ENCODE measurements around the gene SRSF2.

The SRSF2 gene

GRCh38 chr17:76696763-76697701 is 40.1 kb downstream of the SRSF2 start:
- DNase-seq, result peak; percentile 77
- in situ Hi-C loops (cut with HindIII; ENCODE audit: low pct_ligation_motif_present, low sequenced_read_pairs), result no loop called here
- no peaks in the 10 kb centered on the region for H3K27me3 ChIP-seq (replicated peaks)
- TF ChIP-seq CTCF (IDR thresholded peaks at IDR 0.05; ENCODE audit: low read depth, low read length, missing control alignments), result no peak
- H3K4me3 ChIP-seq (ENCODE audit: low read depth, low read length), result no peak overlapping the region
- peak overlapping the region; percentile 79 for H3K27ac ChIP-seq
- H3K36me3 ChIP-seq (replicated peaks), result peaks cover 4% of the 10 kb centered on the region

- Histone ChIP-seq H3K27me3 (replicated peaks) (no peaks in the 10 kb centered on the region), H3K4me3 (ENCODE audit: low read depth, low read length) (no peak overlapping the region), H3K36me3 (replicated peaks) (peaks cover 4% of the 10 kb centered on the region), H3K27ac (no peak overlapping the region)
- in situ Hi-C loops (cut with HindIII; ENCODE audit: low pct_ligation_motif_present, low sequenced_read_pairs), result no loop called here
- no peak for DNase-seq
- no peak for TF ChIP-seq CTCF (IDR thresholded peaks at IDR 0.05; ENCODE audit: low read depth, low read length, missing control alignments)
Measured at GRCh38 chr17:76695059-76695831, 41.9 kb downstream of the SRSF2 start.

- TF ChIP-seq CTCF (IDR thresholded peaks at IDR 0.05; ENCODE audit: low read depth, low read length, missing control alignments), result no peak
- in situ Hi-C loops (cut with HindIII; ENCODE audit: low pct_ligation_motif_present, low sequenced_read_pairs), result no loop called here
- no peak overlapping the region for H3K4me3 ChIP-seq (ENCODE audit: low read depth, low read length)
- no peak overlapping the region for H3K27ac ChIP-seq
- no peaks in the 10 kb centered on the region for H3K27me3 ChIP-seq (replicated peaks)
- DNase-seq, result no peak
- peaks cover 13% of the 10 kb centered on the region for H3K36me3 ChIP-seq (replicated peaks)
Measured at GRCh38 chr17:76691379-76692191, 45.5 kb downstream of the SRSF2 start.

GRCh38 chr17:76690596-76691280 is 46.4 kb downstream of the SRSF2 start:
- no peak for TF ChIP-seq CTCF (IDR thresholded peaks at IDR 0.05; ENCODE audit: low read depth, low read length, missing control alignments)
- in situ Hi-C loops (cut with HindIII; ENCODE audit: low pct_ligation_motif_present, low sequenced_read_pairs), result no loop called here
- no peak overlapping the region for H3K27ac ChIP-seq
- no peaks in the 10 kb centered on the region for H3K27me3 ChIP-seq (replicated peaks)
- H3K4me3 ChIP-seq (ENCODE audit: low read depth, low read length), result no peak overlapping the region
- peaks cover 12% of the 10 kb centered on the region for H3K36me3 ChIP-seq (replicated peaks)
- DNase-seq, result no peak

GRCh38 chr17:76689859-76690258 is 47.3 kb downstream of the SRSF2 start:
- Histone ChIP-seq H3K36me3 (replicated peaks) (peaks cover 14% of the 10 kb centered on the region), H3K4me3 (ENCODE audit: low read depth, low read length) (no peak overlapping the region), H3K27ac (no peak overlapping the region), H3K27me3 (replicated peaks) (no peaks in the 10 kb centered on the region)
- TF ChIP-seq CTCF (IDR thresholded peaks at IDR 0.05; ENCODE audit: low read depth, low read length, missing control alignments), result no peak
- no peak for DNase-seq
- in situ Hi-C loops (cut with HindIII; ENCODE audit: low pct_ligation_motif_present, low sequenced_read_pairs), result no loop called here
